HG02938 (cell line): ENCODE results near the gene ZFR.
"Not testable (repeated sequence)": the region's sequence is repeated elsewhere in the genome, so short reads cannot be mapped to it uniquely, and the experiment has no call there.

Source experiments
- ATAC-seq: cut with Tn5 transposase; IDR thresholded peaks from one replicate; pipeline ENCODE4 v1.9.1; 2021; ENCODE audit warnings: mild to moderate bottlenecking, moderate library complexity; ENCODE audit not compliant: unreplicated experiment

The ZFR gene

GRCh38 chr5:32325062-32325461, 119.5 kb downstream of the ZFR start:
- ATAC-seq, result peak; percentile 51

- ATAC-seq, result no peak
Measured at GRCh38 chr5:32323741-32324140, 120.8 kb downstream of the ZFR start.

GRCh38 chr5:32322882-32323281, 121.7 kb downstream of the ZFR start:
- ATAC-seq, result no peak

GRCh38 chr5:32321787-32322186, 122.8 kb downstream of the ZFR start:
- ATAC-seq, result not testable (repeated sequence)

GRCh38 chr5:32320576-32320975, 124.0 kb downstream of the ZFR start:
- ATAC-seq, result no peak

GRCh38 chr5:32319926-32320543, 124.5 kb downstream of the ZFR start:
- no peak for ATAC-seq

- no peak for ATAC-seq
Measured at GRCh38 chr5:32319392-32319791, 125.1 kb downstream of the ZFR start.

- no peak for ATAC-seq
Measured at GRCh38 chr5:32317041-32317440, 127.5 kb downstream of the ZFR start.

GRCh38 chr5:32315221-32316014, 129.1 kb downstream of the ZFR start:
- ATAC-seq, result no peak

- ATAC-seq, result no peak
Measured at GRCh38 chr5:32314658-32315057, 129.9 kb downstream of the ZFR start.

- ATAC-seq, result not testable (repeated sequence)
Measured at GRCh38 chr5:32314152-32314488, 130.4 kb downstream of the ZFR start.

- peak; percentile 95 for ATAC-seq
Measured at GRCh38 chr5:32312595-32313332, 131.8 kb downstream of the ZFR start, which contains the start of gene MTMR12. TSS of gene MTMR12 (minus strand) at chr5:32312939. CDS start at chr5:32312838, 101 bp downstream.

- peak; percentile 19 for ATAC-seq
Measured at GRCh38 chr5:32312197-32312594, 132.3 kb downstream of the ZFR start.

GRCh38 chr5:32311404-32312196, 132.9 kb downstream of the ZFR start:
- no peak for ATAC-seq

GRCh38 chr5:32309761-32310160, 134.8 kb downstream of the ZFR start:
- ATAC-seq, result no peak

GRCh38 chr5:32308946-32309345, 135.6 kb downstream of the ZFR start:
- ATAC-seq, result no peak

- no peak for ATAC-seq
Measured at GRCh38 chr5:32307769-32308194, 136.8 kb downstream of the ZFR start.

- ATAC-seq, result no peak
Measured at GRCh38 chr5:32304622-32305021, 139.9 kb downstream of the ZFR start.
